OCI-LY3 (cell line): ENCODE results near the gene RAB31.

Source experiments
- EZH2phosphoT487 ChIP-seq: fragments of 200-600 bp; shearing (Covaris generic); IDR thresholded peaks from 2 replicates; pipeline ENCODE4 v1.6.1; 2018; ENCODE audit warnings: antibody characterized with exemption, mixed run types, low read depth
- TF ChIP-seq, protein P1 (sequence below): fragments of 200-600, 300-600 bp; sonication (generic); IDR thresholded peaks from 2 replicates; pipeline ENCODE4 v1.5.1; 2014; ENCODE audit warnings: antibody characterized with exemption, low read length, low read depth

- TF ChIP-seq, protein P1, sequence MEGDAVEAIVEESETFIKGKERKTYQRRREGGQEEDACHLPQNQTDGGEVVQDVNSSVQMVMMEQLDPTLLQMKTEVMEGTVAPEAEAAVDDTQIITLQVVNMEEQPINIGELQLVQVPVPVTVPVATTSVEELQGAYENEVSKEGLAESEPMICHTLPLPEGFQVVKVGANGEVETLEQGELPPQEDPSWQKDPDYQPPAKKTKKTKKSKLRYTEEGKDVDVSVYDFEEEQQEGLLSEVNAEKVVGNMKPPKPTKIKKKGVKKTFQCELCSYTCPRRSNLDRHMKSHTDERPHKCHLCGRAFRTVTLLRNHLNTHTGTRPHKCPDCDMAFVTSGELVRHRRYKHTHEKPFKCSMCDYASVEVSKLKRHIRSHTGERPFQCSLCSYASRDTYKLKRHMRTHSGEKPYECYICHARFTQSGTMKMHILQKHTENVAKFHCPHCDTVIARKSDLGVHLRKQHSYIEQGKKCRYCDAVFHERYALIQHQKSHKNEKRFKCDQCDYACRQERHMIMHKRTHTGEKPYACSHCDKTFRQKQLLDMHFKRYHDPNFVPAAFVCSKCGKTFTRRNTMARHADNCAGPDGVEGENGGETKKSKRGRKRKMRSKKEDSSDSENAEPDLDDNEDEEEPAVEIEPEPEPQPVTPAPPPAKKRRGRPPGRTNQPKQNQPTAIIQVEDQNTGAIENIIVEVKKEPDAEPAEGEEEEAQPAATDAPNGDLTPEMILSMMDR: no peak
- no peak for TF ChIP-seq EZH2phosphoT487
Measured at GRCh38 chr18:9878783-9879242, 170.7 kb downstream of the RAB31 start.
